Measurements from ENCODE around the gene AKAP9.

GRCh38 chr7:91892099-91892705 is 48.5 kb upstream of the AKAP9 start:
- TF ChIP-seq POLR2A (IDR thresholded peaks at IDR 0.05): no peak
- TF ChIP-seq CTCF (IDR thresholded peaks at IDR 0.05): no peak

All from body of pancreas (tissue), 4 donors.